Measurements from ENCODE around the gene TAMALIN.

The TAMALIN gene

DNA sequence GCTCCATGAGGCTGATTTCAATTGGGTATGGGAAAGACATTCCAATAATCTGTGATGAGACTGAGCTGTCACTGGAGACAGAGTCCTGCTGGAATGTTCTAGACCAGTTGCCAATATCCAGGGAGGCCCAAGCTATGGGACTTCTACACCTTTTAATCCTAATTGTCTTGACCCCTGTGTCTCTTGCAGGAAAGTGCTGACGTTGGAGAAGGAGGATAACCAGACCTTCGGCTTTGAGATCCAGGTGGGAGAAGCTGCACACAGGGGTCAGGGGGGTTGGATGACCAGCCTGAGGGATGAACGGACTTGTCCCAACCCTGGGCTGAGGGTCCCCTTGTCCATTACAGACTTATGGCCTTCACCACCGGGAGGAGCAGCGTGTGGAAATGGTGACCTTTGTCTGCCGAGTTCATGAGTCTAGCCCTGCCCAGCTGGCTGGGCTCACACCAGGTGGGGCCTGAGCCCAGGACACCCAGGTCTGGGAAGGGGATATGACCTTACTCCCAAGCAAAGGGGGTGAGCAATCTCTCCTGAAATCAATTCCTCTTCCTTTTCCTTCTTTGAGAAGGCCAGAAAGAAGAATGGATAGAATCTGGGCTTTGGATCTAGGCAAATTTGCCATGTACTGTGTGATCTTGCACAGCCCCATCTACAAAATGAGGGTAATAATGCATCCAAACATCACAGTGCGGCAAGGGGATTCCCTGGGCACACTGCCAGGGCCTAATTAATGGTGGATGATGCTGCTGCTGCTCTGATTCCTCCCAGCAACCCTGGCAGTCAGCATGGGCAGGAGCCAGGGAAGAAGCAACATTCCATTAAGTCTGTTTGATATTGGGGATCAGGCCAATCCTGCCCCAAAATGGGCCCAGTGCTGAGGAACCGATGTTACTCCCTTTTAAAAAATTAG lies 4.2 kb downstream of the TAMALIN start:
- H3K4me3 ChIP-seq (ENCODE audit: low read length): no peak overlapping the region
- DNase-seq (ENCODE audit: low read depth, low spot score): no peak

DNA sequence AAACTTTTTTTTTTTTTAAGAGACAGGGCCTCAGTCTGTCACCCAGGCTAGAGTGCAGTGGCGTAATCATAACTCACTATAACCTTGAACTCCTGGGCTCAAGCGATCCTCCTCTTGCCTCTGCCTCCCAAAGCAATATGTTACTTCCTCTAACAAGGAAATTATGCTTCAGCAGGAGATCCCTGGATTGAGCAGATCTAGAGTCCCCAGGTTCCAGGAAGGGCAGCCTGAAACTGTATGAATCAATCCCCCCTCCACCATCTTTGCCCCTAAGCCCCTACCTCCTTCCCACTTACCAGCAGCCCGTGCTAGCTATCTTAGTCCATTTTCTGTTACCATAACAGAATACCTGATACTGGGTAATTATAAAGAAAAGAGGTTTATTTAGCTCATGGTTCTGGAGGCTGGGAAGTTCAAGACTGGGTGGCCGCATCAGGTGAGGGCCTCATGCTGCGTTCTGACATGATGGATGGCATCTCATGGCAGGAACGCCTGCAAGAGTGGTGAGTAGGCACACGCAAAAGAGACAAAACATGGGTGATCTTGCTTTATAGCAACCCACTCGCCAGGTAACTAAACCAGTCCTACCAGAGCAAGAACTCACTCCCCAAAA lies 5.0 kb downstream of the TAMALIN start:
- DNase-seq (ENCODE audit: low read depth, low spot score): no peak
- no peak overlapping the region for H3K4me3 ChIP-seq (ENCODE audit: low read length)

DNA sequence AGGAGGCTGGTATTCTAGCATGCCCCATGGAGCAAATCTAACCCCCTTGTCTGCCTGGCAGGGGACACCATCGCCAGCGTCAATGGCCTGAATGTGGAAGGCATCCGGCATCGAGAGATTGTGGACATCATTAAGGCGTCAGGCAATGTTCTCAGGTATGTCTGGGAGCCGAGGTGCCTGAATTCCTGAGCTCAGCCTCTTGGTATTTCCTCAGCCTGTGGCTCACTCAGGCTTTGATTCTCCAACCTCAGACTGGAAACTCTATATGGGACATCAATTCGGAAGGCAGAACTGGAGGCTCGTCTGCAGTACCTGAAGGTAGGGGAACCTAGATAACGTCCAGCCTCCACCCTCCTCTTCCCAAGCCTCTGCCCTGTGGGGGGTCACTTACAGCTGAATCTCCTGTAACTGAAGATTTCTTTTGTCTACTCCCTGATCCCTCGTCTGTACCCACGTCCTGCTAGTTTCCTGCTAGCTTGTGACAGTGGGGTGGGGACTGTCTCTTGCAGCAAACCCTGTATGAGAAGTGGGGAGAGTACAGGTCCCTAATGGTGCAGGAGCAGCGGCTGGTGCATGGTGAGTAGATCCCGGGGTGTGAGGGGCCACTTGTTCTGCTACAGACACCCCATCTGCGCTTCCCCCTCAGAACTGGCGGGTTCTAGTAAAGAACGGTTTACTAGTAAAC lies 7.0 kb downstream of the TAMALIN start:
- H3K4me3 ChIP-seq (ENCODE audit: low read length): no peak overlapping the region
- DNase-seq (ENCODE audit: low read depth, low spot score): no peak

DNA sequence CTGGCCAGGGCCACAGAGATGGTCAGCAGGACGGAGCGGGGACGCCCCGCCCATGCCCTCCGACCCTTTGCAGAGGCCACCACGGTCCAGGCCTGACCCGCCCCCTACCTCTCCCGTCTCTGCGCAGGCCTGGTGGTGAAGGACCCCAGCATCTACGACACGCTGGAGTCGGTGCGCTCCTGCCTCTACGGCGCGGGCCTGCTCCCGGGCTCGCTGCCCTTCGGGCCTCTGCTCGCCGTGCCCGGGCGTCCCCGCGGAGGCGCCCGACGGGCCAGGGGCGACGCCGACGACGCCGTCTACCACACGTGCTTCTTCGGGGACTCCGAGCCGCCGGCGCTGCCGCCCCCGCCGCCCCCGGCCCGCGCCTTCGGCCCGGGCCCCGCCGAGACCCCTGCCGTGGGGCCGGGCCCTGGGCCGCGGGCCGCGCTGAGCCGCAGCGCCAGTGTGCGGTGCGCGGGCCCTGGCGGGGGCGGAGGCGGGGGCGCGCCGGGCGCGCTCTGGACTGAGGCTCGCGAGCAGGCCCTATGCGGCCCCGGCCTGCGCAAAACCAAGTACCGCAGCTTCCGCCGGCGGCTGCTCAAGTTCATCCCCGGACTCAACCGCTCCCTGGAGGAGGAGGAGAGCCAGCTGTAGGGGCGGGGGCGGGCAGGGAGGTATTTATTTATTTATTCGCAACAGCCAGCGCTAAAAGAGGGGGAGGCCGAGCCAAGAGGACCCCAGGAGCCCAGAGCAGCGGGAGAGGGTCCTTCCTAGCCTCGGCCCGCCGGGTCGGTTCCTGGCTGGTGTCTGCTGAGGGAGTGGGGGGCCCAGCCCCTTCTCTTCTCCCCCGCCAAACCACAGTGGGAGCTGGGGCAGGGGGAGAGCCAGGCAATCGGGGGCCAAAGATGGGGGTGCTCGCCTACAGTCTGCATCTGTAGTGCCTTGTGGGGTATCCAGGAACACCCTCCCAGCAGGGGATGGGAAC lies 8.1 kb downstream of the TAMALIN start:
- no peak for DNase-seq (ENCODE audit: low read depth, low spot score)
- no peak overlapping the region for H3K4me3 ChIP-seq (ENCODE audit: low read length)

DNA sequence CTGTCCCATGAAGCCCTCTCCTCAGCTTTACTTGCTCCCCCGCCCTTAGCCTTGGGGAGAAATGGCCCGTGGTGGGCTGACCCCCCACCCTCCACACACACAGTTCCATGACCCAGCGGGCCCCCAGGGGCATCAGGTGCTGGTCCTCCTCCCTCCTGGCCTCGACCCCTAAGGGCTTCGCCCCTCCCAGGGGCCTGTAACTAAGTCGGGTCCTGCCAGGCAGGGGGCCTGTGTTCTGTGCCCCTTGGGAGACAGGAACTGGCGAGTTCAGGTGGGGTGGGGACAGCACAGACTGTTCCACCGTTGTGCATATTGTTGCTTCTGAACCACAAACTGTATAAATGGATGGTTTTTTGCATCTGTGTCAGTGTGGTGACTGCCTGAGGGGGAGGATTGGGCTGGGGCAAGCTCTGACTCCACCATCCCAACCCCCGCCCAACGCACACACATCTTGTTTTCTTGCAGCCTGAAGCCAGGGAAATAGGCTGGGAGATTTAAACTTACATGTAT lies 8.8 kb downstream of the TAMALIN start:
- peak; percentile 87 for DNase-seq (ENCODE audit: low read depth, low spot score)

DNA sequence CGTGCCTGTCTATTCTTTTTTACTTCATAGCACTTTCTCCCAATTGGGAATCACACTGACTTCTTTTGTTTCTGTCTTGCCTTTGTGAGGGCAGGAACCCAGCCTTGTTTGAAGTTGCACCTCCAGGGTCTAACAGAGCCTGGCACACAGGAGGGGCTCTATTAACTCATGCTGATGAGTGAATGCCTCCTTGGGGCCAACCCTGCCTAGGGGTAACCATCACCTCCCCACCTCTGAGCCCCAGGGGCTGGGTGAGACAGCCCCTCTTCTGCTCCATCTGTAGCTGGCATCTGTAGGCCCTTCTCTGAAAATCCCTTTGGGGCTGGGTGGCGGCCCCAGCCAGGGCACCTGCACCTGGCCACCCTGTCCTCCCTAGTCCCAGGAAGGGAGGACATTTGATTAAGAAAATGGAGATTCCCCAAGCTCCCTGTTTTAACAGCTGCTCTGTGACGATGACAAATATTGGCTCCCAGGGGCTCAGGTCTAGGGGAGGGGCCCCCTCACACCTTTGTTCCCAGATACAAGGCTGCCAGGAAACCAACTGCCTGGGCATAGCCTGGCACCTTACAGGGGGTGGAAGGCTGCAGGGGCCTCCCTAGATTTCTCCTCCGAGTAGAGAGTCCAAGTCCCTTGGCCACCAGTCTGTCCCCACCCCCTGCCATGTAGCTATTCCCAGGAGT lies 11.8 kb downstream of the TAMALIN start:
- DNase-seq (ENCODE audit: low read depth, low spot score): no peak
- H3K4me3 ChIP-seq (ENCODE audit: low read length): no peak overlapping the region

More for the DNA sequence above, 8.8 kb downstream of the TAMALIN start:
- no peak overlapping the region; the same call in 1 of the 2 replicates for H3K4me3 ChIP-seq (ENCODE audit: low read length)

DNA sequence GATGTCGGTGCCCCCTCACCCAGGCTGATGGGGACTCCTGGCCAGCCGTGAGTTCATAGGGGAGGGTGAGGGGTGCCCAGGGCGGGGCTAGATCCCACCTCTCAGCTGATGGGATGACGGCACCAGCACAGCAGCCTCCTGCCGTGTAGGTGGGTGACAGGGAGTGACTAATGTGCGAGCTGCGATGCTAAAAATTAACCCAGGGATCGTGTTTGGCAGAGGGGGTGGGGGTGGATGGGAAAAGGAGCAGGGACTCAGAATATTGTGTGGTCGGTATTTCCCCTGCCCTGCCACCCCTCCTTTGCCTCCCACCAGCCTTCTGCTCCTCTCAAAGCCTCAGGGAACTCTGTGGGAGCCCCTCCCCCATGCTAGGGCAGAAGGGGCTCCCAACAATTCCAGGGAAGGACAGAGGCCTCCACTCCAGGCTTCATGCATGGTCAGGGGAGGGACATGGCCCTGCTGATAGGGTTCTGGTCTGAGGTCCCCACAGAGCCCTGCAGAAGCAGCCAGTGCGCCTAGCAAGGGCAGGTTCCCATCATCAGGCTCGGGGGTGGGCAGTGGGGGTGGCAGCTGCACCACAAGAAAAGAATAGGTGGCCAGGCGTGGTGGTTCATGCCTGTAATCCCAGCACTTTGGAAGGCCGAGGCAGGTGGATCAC lies 12.5 kb downstream of the TAMALIN start:
- DNase-seq (ENCODE audit: low read depth, low spot score): no peak
- H3K4me3 ChIP-seq (ENCODE audit: low read length): no peak overlapping the region

DNA sequence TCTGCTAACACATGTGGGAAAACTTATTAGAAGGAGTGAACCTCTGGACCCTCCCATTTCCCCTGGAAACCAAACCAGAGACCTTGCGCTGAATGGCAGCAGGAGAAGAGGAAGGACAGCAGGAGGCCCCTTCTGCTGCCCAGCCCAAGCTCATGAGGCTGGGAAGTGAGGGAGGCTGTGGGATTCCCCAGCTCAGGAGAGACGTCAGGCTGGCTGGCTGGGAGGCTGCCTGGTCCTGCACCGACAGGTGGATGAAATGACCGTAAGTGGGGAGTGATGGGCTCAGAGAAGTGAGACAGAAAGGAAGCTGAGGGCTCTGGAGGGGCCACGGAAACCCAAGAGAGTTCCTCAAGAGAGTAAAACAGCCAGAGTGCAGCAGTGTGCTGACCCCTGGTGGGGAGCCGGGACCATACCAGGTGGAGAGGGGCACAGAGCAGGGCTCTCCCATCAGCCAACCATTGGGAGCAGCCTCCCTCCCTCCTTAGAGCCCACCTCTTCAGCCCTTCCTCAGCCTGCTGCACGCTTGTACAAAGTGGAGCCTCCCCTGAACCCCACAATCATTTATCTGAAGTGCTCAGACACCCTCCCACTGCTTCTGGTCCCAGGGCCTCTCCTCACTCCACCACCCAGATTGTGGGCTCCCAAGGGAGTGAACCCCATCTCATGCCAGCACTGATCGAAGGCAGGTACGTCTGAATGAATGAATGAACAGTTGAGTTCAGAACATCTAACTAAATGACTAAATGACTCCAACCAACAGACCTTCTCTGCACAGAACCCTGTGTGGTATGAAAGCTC lies 14.0 kb downstream of the TAMALIN start:
- peak; percentile 73 for DNase-seq (ENCODE audit: low read depth, low spot score)
- peak overlapping the region; percentile 43 for H3K4me3 ChIP-seq (ENCODE audit: low read length)

DNA sequence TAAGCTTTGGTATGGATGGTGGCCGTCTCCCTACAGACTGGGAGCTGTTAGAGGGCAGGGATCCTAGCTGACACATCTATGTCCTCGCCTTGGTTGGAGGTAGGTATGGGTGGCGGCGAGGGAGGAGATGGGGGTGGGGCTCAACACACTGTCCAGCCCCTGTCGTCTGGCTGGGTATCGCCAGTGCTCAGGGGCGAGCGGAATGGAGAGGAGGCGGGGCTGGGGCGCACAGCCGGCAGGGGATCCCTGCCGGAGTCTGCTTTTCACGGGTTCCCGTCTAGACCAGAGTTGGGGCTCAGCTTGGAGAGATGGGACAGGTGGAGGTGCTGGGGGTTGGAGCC lies 16.1 kb downstream of the TAMALIN start:
- peak overlapping the region; percentile 62 for H3K4me3 ChIP-seq (ENCODE audit: low read length)
- DNase-seq (ENCODE audit: low read depth, low spot score): no peak

DNA sequence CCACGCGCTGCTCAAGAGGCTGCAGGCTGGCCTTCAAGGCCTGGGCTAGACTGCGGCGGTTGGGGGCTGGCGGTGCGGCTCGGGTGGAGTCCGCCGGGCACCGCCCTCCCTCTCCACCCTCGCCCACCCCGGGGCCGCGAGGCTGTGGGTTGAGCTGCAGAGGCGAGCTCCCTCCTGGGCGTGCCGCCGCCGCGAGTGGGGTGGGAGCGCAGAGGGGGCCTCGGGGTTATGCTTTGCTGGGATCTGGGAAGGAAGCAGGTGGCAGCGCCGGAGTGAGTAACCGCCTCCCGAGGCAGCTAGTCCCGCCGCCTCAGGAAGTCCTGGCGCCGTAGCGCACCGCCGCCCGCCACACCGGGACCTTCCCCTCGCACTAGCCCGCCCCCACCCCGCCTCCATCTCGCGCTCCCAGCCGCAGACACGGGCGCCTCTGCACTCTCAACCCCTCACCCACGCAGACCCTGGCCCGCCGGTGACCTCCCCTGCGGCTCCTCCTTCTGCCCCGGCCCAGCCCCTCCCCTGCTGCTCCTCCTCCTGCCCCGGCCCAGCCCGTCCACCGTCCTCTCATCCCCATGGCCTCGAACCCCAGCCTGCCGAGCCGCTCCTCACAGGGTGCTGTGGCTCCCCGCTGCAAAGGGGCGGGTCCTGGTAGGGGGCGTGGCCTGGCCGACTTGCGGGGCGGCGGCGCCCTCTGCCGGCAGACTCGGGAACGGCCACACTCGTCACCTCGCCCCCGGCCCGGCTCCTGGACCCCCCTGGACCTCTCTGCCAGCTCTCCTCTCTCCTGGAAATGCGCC lies 16.6 kb downstream of the TAMALIN start:
- peak overlapping the region; percentile 62 for H3K4me3 ChIP-seq (ENCODE audit: low read length)
- DNase-seq (ENCODE audit: low read depth, low spot score): peak; percentile 72

DNA sequence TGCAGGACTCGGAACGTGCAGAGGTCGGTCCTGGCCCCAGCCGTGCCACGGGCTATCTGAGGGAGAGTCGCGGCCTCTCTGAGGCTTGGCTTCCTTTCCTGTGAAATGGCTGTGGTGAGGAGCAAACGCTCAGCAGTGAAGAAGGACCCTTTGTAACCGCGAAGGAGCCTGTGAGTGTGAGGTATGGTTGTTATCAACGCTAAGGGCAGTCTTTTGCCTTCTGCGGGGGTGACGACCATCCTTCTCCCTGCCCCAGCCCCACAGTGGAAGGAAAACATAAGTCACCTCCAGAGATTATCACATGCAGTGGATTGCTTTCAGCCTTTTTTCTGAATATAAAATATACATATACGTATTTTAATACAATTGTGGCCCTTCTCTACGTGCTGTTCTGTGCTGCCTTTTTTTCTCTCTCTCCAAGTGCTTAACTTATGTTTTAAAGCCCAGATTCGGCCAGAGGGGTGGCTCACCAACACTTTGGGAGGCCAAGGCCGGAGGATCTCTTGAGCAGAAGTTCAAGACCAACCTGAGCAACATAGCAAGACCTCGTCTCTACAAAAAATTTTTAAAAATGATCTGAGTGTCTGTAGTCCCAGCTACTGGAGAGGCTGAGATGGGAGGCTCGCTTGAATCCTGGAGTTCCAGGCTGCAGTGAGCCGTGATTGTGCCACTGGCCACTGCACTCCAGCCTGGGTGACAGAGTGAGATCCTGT lies 17.4 kb downstream of the TAMALIN start:
- H3K4me3 ChIP-seq (ENCODE audit: low read length): peak overlapping the region; percentile 62
- no peak for DNase-seq (ENCODE audit: low read depth, low spot score)

DNA sequence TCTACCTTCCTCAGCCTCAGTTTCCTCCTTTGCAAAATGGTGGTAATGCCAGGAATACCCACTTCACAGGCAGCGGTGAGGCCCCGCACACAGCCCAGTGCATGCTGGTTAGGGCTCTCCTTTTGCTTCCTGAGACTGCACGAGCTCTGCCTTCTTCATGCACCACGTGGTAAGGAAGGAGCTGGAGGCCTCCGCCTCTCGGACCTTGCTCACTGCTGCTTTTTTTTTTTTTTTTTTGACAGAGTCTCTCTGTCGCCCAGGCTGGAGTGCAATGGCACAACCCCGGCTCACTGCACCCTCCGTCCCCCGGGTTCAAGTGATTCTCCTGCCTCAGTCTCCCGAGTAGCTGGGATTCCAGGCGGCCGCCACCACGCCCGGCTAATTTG lies 18.1 kb downstream of the TAMALIN start:
- DNase-seq (ENCODE audit: low read depth, low spot score): peak; percentile 91
- H3K4me3 ChIP-seq (ENCODE audit: low read length): peak overlapping the region; percentile 62

DNA sequence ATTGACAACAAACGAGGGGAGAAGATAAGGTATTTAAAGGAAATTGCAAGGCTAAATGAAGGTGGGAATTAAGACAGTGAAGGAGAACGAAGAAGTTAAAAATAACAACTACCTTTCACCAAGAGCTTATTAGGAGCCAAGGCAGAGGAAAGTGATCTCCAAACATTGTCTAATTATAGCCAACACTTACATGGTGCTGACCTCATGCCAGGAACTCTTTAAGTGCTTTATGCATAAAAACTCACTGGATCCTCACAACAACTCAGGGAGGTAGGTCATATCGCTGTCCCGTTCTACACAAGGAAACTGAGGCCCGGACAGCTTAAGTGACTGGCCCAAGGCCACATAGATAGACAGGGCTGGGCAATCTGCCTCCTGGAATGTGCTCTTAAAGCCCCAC lies 19.5 kb downstream of the TAMALIN start:
- no peak for DNase-seq (ENCODE audit: low read depth, low spot score)
- H3K4me3 ChIP-seq (ENCODE audit: low read length): no peak overlapping the region; the same call in 1 of the 2 replicates

DNA sequence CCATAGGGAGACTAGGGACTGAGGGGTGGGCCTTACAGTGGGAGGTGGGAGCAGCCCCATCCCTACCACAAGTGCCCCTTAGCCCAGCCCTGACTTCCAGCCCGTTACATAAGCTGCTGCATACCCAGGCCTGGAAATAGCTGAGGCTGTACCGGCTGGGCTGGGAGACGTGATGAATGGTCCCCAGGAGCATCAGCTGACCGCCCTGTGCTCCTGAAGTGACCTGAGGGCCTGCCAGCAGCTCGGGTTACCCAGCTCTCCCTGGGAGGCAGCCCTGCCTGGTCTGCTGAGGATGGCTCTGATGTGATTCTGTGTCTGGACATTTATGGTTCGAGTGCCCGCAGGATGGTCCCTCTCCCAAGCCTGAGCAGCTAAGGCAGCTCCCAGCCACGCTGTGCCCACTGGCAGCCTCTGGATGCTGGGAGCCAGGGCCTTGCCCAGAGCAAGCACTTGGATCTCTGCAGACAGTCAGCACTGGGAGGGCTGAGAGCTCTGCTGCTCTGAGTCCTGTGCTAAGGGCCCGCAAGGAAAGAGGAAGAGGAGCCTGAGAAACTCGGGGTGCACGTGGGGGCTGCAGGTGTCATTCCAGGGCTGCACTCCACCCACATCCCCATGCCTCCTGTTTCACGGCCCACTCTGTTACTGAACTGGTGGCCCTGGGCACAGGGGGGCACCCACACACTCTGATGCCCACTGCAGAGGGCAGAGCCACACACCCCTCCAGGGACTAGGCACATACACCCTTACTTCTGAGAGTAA lies 20.5 kb downstream of the TAMALIN start:
- DNase-seq (ENCODE audit: low read depth, low spot score): no peak
- no peak overlapping the region for H3K4me3 ChIP-seq (ENCODE audit: low read length)

DNA sequence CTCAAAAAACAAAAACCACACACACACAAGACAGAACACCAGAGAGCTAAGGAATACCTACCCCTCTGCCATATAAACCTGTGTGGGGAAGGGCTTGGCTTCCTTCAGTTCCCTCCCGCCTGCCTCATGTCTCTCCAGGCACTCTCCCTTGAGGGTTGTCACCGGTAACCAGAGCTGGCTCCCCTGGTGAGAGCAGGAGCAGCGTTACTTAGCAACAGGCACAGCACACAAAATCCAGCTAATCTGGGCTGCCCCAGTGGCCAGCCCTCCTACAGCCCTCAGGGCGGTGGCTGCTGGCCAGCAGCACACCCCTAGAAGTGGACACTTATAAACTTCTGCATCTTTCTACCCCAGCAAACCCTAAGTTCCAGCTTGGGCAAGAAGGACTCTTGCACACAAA lies 22.9 kb downstream of the TAMALIN start:
- DNase-seq (ENCODE audit: low read depth, low spot score): no peak

More for the DNA sequence above, 22.9 kb downstream of the TAMALIN start:
- H3K4me3 ChIP-seq (ENCODE audit: low read length): no peak overlapping the region
